ES-I3 (cell line): ENCODE measurements around the gene CEBPB.

Source experiments
- H3K36me3 ChIP-seq: 2 replicates; pipeline ENCODE4 v1.6.1; 2013; ENCODE audit warnings: mild to moderate bottlenecking, low read length, control low read depth, moderate library complexity; ENCODE audit not compliant: insufficient read depth
- H3K4me1 ChIP-seq: 2 replicates; pipeline ENCODE4 v1.6.1; 2013; ENCODE audit warnings: mild to moderate bottlenecking, control low read depth, low read length; ENCODE audit not compliant: insufficient read depth
- H3K9ac ChIP-seq: 2 replicates; pipeline ENCODE4 v1.6.1; 2013; ENCODE audit warnings: low read depth, mild to moderate bottlenecking, low read length, moderate library complexity
- H3K9me3 ChIP-seq: 2 replicates; pipeline ENCODE4 v1.6.1; 2013; ENCODE audit warnings: mild to moderate bottlenecking, low read length, moderate library complexity; ENCODE audit not compliant: control insufficient read depth, insufficient read depth

Gene CEBPB

GRCh38 chr20:50220093-50220893, 29.7 kb downstream of the CEBPB start:
- no peak overlapping the region for H3K9ac ChIP-seq
- H3K9me3 ChIP-seq = no peaks in the 10 kb centered on the region
- no peaks in the 10 kb centered on the region for H3K36me3 ChIP-seq
- peaks cover 2% of the 10 kb centered on the region; the same call in 1 of the 2 replicates for H3K4me1 ChIP-seq

- H3K4me1 ChIP-seq = no peaks in the 10 kb centered on the region
- H3K9me3 ChIP-seq = no peaks in the 10 kb centered on the region
- no peak overlapping the region for H3K9ac ChIP-seq
- no peaks in the 10 kb centered on the region for H3K36me3 ChIP-seq
These were observed 30.3 kb downstream of the CEBPB start for GRCh38 chr20:50220894-50221365.

GRCh38 chr20:50221501-50222308, 31.1 kb downstream of the CEBPB start:
- H3K4me1 ChIP-seq = no peaks in the 10 kb centered on the region
- no peaks in the 10 kb centered on the region for H3K9me3 ChIP-seq
- H3K9ac ChIP-seq = no peak overlapping the region
- no peaks in the 10 kb centered on the region for H3K36me3 ChIP-seq

GRCh38 chr20:50222309-50223038, 31.8 kb downstream of the CEBPB start:
- no peaks in the 10 kb centered on the region for H3K36me3 ChIP-seq
- H3K4me1 ChIP-seq = no peaks in the 10 kb centered on the region
- H3K9ac ChIP-seq = no peak overlapping the region
- no peaks in the 10 kb centered on the region for H3K9me3 ChIP-seq

- Histone ChIP-seq H3K9me3 (no peaks in the 10 kb centered on the region), H3K9ac (no peak overlapping the region), H3K4me1 (no peaks in the 10 kb centered on the region), H3K36me3 (no peaks in the 10 kb centered on the region)
These were observed 32.7 kb downstream of the CEBPB start for GRCh38 chr20:50223039-50224005.

- Histone ChIP-seq H3K9ac (no peak overlapping the region), H3K4me1 (no peaks in the 10 kb centered on the region), H3K36me3 (no peaks in the 10 kb centered on the region), H3K9me3 (no peaks in the 10 kb centered on the region)
These were observed 33.4 kb downstream of the CEBPB start for GRCh38 chr20:50224052-50224451.

- no peaks in the 10 kb centered on the region for H3K36me3 ChIP-seq
- no peak overlapping the region for H3K9ac ChIP-seq
- H3K4me1 ChIP-seq = no peaks in the 10 kb centered on the region
- H3K9me3 ChIP-seq = no peaks in the 10 kb centered on the region
These were observed 34.1 kb downstream of the CEBPB start for GRCh38 chr20:50224531-50225255.

- Histone ChIP-seq H3K36me3 (no peaks in the 10 kb centered on the region), H3K9me3 (no peaks in the 10 kb centered on the region), H3K9ac (no peak overlapping the region), H3K4me1 (no peaks in the 10 kb centered on the region)
These were observed 35.7 kb downstream of the CEBPB start for GRCh38 chr20:50226093-50226974.

GRCh38 chr20:50227506-50227905, 36.9 kb downstream of the CEBPB start:
- Histone ChIP-seq H3K9ac (no peak overlapping the region), H3K4me1 (no peaks in the 10 kb centered on the region), H3K9me3 (no peaks in the 10 kb centered on the region), H3K36me3 (no peaks in the 10 kb centered on the region)

GRCh38 chr20:50229156-50229607, 38.6 kb downstream of the CEBPB start:
- Histone ChIP-seq H3K4me1 (no peaks in the 10 kb centered on the region), H3K36me3 (no peaks in the 10 kb centered on the region), H3K9me3 (no peaks in the 10 kb centered on the region), H3K9ac (no peak overlapping the region)

- no peaks in the 10 kb centered on the region for H3K36me3 ChIP-seq
- no peaks in the 10 kb centered on the region for H3K4me1 ChIP-seq
- H3K9me3 ChIP-seq = no peaks in the 10 kb centered on the region
- no peak overlapping the region for H3K9ac ChIP-seq
These were observed 39.6 kb downstream of the CEBPB start for GRCh38 chr20:50230184-50230583.

GRCh38 chr20:50230871-50231560, 40.4 kb downstream of the CEBPB start:
- Histone ChIP-seq H3K9ac (no peak overlapping the region), H3K36me3 (no peaks in the 10 kb centered on the region), H3K9me3 (no peaks in the 10 kb centered on the region), H3K4me1 (no peaks in the 10 kb centered on the region)
